GM21528 (cell line): ENCODE results near the gene OSBPL3.

ENCODE experiments used
- ATAC-seq: cut with Tn5 transposase; IDR thresholded peaks from one replicate; pipeline ENCODE4 v1.9.1; 2021; ENCODE audit warnings: mild to moderate bottlenecking, moderate library complexity; ENCODE audit not compliant: unreplicated experiment, low FRiP score

OSBPL3 gene

GRCh38 chr7:24959735-24960485 lies 20.1 kb downstream of the OSBPL3 start:
- no peak for ATAC-seq

GRCh38 chr7:24958399-24958798 lies 21.6 kb downstream of the OSBPL3 start:
- no peak for ATAC-seq

- no peak for ATAC-seq
Observed at GRCh38 chr7:24956021-24956420, 24.0 kb downstream of the OSBPL3 start.

- no peak for ATAC-seq
Observed at GRCh38 chr7:24955313-24955712, 24.7 kb downstream of the OSBPL3 start.

- no peak for ATAC-seq
Observed at GRCh38 chr7:24952464-24952863, 27.5 kb downstream of the OSBPL3 start.

- ATAC-seq: no peak
Observed at GRCh38 chr7:24951441-24951980, 28.5 kb downstream of the OSBPL3 start.

- ATAC-seq: no peak
Observed at GRCh38 chr7:24949884-24950283, 30.1 kb downstream of the OSBPL3 start.

GRCh38 chr7:24948739-24949138 lies 31.2 kb downstream of the OSBPL3 start:
- ATAC-seq: no peak

DNA sequence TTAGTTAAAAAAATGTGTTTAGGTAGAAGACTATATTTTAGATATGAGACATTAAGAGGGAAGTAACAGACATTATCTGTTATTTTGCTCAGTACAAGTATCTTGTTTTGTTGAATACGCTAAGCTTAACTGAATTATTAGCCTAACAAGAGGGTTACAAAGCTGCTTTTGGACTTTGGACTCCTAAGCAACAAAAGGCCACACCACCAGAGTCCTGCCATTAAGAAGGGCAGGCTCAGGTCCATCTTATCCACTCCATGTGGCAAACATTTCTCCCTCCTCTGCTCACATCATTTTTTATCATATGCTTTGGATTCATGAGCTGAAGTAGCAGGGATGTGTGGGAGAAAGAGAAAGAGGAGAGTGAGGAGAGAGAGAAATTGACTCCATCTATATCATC lies 33.5 kb downstream of the OSBPL3 start:
- ATAC-seq: no peak

DNA sequence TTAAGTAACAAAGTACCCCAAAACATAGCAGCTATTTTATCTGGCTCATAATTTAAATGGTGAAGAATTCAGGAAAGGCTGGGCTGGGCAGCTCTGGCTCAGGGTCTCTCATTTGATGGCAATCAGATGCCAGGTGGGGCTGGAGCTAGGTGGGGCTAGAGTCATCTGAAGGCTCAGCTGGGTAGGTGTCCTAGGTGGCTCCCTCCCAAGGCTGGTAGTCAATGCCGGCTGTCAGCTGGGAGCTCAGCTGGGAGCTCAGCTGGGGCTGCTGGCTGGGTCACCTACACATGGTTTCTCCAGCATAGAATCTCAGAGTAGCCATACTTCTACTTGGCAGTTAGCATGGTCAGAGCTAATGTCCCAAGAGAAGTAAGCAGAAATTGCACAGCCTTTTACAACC lies 34.1 kb downstream of the OSBPL3 start:
- ATAC-seq: no peak

- no peak for ATAC-seq
Observed at GRCh38 chr7:24943096-24943948, 36.7 kb downstream of the OSBPL3 start.

DNA sequence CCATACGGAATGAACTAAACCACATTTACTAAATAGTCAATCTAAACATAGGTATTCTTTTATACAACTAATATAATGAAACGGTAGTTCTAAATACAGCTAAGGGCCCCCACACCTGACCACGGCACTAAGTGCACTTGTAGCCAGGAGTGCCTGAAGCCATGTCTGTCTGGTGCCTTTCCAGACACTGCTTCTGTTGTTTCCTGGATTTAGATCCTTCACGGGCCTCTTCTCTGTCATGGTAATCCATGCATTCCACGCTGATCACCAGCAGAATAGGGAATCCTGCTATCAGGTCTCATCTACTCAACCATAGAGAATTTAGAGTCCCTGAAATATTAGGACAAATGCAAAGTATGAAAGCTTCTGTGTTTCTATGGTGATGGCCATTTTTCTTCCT lies 37.8 kb downstream of the OSBPL3 start:
- ATAC-seq: no peak

- no peak for ATAC-seq
Observed at GRCh38 chr7:24939416-24939815, 40.6 kb downstream of the OSBPL3 start.

- peak; percentile 72 for ATAC-seq
Observed at GRCh38 chr7:24936121-24936824, 43.7 kb downstream of the OSBPL3 start.

DNA sequence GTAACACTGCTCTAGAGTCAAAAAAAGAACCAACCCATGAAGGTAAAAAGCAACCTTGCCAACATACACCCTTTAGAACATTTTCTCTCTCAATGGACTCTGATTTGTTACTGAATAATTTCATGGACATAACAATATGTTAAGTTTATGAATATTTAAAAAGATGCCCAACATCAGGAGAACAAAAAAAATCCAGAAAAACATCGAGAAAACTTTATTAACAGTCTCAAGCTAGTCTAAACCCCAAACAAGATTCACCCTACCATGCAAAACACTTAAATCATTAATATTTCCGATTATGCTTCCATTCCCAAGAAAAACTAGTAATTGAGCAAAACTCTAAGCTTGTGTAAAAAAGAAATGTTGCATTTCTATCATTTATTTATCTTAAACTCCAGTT lies 46.7 kb downstream of the OSBPL3 start:
- ATAC-seq: no peak

- ATAC-seq: no peak
Observed at GRCh38 chr7:24932815-24933214, 47.2 kb downstream of the OSBPL3 start.

- no peak for ATAC-seq
Observed at GRCh38 chr7:24932389-24932788, 47.6 kb downstream of the OSBPL3 start.

- no peak for ATAC-seq
Observed at GRCh38 chr7:24931844-24932243, 48.1 kb downstream of the OSBPL3 start.

DNA sequence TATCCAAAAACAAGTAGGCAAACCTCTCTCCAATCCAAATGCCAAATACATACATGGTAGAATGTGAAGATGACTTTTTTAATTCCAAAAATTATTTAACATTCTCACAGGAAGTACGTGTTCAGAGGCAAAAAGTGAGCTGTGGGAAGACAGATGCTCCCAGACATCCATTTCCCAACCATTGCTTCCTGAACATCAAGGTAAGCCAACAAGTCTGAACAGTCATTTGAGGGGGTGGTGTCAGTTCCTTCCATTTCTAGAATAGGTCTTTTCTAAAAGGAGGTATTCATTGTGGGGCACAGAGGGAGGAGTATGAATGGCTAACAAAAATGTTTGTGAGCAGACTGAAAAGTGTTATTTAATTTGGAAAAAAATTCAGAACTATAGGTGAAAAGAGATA lies 49.1 kb downstream of the OSBPL3 start:
- ATAC-seq: no peak

GRCh38 chr7:24926623-24927524 lies 53.1 kb downstream of the OSBPL3 start:
- ATAC-seq: no peak
